Esophagus squamous epithelium (tissue), 5 donors: ENCODE results near the gene STARD8. TPM values are rescaled to one million over a fixed set of nuclear protein-coding genes. Genes with fewer than 3 reads are reported as not detected.
"Not testable (repeated sequence)": the region's sequence is repeated elsewhere in the genome, so short reads cannot be mapped to it uniquely, and the experiment has no call there.

ENCODE experiments used
- DNase-seq: peaks from one replicate; lab custom pipeline; 2025; lab: John Stamatoyannopoulos, UW
- H3K27ac ChIP-seq, 4 donors: fragments of 200-600 bp; sonication (generic); one replicate each; pipeline ENCODE4 v1.5.1; 2016 to 2019; ENCODE audit warnings: mild to moderate bottlenecking in 1 of 4
- H3K27me3 ChIP-seq, 4 donors: fragments of 200-600 bp; sonication (generic); 1 replicate in 3 of 4; 2 replicates in 1 of 4; pipeline versions ENCODE4 v1.5.1 to v1.6.0; 2017 to 2021; ENCODE audit warnings: antibody characterized with exemption in 1 of 4
- H3K36me3 ChIP-seq, 3 donors: fragments of 200-600 bp; sonication (generic); one replicate each; pipeline ENCODE4 v1.5.1; 2016 to 2019
- H3K4me1 ChIP-seq, 3 donors: fragments of 200-600 bp; sonication (generic); one replicate each; pipeline ENCODE4 v1.5.1; 2017 to 2019
- H3K4me3 ChIP-seq, 4 donors: fragments of 200-600 bp; sonication (generic); 1 replicate in 3 of 4; 2 replicates in 1 of 4; pipeline ENCODE4 v1.5.1; 2016 to 2019; ENCODE audit warnings: mild to moderate bottlenecking in 2 of 4, moderate library complexity in 1 of 4
- H3K9me3 ChIP-seq, 3 donors: fragments of 200-600 bp; sonication (generic); one replicate each; pipeline ENCODE4 v1.5.1; 2016 to 2019
- POLR2A ChIP-seq, 4 donors: fragments of 450-650 bp; IDR thresholded peaks; one replicate each; pipeline ENCODE4 v1.6.1; 2017; ENCODE audit warnings: antibody characterized with exemption in 4 of 4, mild to moderate bottlenecking in 4 of 4, moderate library complexity in 3 of 4
- WGBS, 2 donors: methylation state at CpG; one replicate each; pipeline ENCODE4 v1.1.5; 2018; 5-methylcytosine and 5-hydroxymethylcytosine counted together
- intact Hi-C: fragments of 100-400 bp; cut with DNase I; formaldehyde crosslinking; loops from one replicate; pipeline ENCODE4 v1.15.0; 2022
- total RNA-seq, 4 donors: library from RNA; depleted of rRNA; stranded (reverse); fragments of >200 nt; gene quantifications; one replicate each; pipeline ENCODE4 v1.1.0, GENCODE V29; 2016
- TF ChIP-seq, protein P1 (sequence below), 6 experiments: fragments of 450-650 bp in 4 of 6; fragments of 200-600 bp in 2 of 6; sonication (generic) in 2 of 6; IDR thresholded peaks; one replicate each; pipeline ENCODE4 v1.5.1; 2016 to 2019; ENCODE audit warnings: antibody characterized with exemption in 6 of 6, mild to moderate bottlenecking in 4 of 6, moderate library complexity in 4 of 6
- donor health status: DM: yes; HTN: yes; CAD: no.

The STARD8 gene
- total RNA-seq, 4 donors from 2014 or later = 0.95 to 9.9 (median 2.1) TPM

DNA sequence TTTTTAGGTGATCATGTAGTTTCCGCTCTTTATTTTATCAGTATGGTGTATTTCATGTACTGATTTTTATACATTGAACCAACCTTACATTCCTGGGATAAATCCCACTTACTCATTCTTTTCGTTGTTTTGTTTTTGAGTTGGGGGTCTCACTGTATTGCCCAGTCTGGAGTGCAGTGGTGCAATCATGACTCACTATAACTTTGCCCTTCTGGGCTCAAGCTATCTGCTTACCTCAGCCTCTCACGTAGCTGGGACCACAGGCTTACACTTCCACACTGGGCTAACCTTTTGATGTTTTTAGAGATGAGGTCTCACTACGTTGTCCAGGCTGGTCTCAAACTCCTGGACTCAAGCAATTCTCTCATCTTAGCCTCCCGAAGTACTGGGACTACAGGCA lies 19.5 kb upstream of the STARD8 start:
- 71 to 72% methylated on average over 3 to 5 of the region's 5 CpGs for WGBS, 2 donors
- Histone ChIP-seq H3K9me3 (no peaks in the 10 kb centered on the region), H3K4me1 (no peaks in the 10 kb centered on the region), H3K27me3 (no peaks in the 10 kb centered on the region), H3K4me3 (no peak overlapping the region), H3K36me3 (no peaks in the 10 kb centered on the region), H3K27ac (no peak overlapping the region)
- no peak for DNase-seq
- TF ChIP-seq POLR2A (IDR thresholded peaks at IDR 0.05) = no peak
- TF ChIP-seq, protein P1, sequence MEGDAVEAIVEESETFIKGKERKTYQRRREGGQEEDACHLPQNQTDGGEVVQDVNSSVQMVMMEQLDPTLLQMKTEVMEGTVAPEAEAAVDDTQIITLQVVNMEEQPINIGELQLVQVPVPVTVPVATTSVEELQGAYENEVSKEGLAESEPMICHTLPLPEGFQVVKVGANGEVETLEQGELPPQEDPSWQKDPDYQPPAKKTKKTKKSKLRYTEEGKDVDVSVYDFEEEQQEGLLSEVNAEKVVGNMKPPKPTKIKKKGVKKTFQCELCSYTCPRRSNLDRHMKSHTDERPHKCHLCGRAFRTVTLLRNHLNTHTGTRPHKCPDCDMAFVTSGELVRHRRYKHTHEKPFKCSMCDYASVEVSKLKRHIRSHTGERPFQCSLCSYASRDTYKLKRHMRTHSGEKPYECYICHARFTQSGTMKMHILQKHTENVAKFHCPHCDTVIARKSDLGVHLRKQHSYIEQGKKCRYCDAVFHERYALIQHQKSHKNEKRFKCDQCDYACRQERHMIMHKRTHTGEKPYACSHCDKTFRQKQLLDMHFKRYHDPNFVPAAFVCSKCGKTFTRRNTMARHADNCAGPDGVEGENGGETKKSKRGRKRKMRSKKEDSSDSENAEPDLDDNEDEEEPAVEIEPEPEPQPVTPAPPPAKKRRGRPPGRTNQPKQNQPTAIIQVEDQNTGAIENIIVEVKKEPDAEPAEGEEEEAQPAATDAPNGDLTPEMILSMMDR (IDR thresholded peaks at IDR 0.05) = no peak
- intact Hi-C loops = no loop called here

DNA sequence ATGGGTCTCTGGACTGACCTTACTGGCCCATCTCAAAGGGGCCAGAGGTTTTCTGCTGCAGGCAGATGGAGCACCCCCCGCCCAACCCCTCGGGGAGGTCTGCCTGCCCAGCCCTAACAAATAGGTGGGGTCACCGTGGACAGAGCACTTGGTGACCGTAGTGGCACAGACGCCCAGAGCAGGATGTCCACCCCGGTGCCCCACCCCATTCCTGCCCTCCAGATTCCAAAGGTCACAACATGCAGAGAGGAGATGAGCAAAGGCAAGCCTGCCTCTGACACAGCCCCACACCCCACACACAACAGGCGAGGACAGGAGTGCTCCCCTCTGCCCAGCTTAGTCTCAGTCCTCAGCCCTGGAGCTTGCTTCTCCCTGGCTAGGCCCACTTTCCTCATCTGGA lies 17.5 kb upstream of the STARD8 start:
- H3K4me1 ChIP-seq, H3K4me3 ChIP-seq, H3K36me3 ChIP-seq, DNase-seq, intact Hi-C loops, H3K9me3 ChIP-seq, H3K27me3 ChIP-seq, H3K27ac ChIP-seq: not testable (repeated sequence)
- no CpG with 5 or more reads among the region's 7 CpGs for WGBS, 2 donors

- DNase-seq = no peak
- WGBS, 2 donors = 52 to 63% methylated on average over 3 to 4 of the region's 4 CpGs
- intact Hi-C loops = no loop called here
Measured at GRCh38 chrX:68631336-68631735, 16.1 kb upstream of the STARD8 start.

DNA sequence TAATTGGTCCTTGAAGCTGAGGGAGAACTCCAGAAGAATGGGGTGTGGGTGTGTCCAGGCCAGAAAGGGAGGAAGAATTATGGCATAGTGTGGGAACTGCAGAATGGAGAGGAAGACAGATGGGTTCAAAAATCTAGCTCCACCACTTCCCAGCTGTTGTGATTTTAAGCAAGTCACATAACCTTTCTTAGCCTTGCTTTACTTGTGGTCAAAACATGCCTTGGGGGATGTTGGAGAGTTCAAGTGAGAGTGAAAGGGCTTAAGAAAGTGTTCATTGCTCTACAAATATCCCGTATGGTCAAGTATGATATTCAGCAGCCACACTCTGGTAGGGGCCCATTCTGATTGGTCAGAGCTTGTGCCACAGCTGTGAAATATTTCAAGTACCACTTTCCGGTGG lies 15.0 kb upstream of the STARD8 start:
- no peak for DNase-seq
- 79 to 93% methylated on average over 2 of the region's 2 CpGs for WGBS, 2 donors
- TF ChIP-seq POLR2A (IDR thresholded peaks at IDR 0.05) = no peak
- TF ChIP-seq, protein P1 (IDR thresholded peaks at IDR 0.05) = no peak
- no peaks in the 10 kb centered on the region for H3K4me1 ChIP-seq
- H3K9me3 ChIP-seq = no peaks in the 10 kb centered on the region
- intact Hi-C loops = no loop called here
- no peak overlapping the region for H3K4me3 ChIP-seq
- no peak overlapping the region for H3K27ac ChIP-seq
- no peaks in the 10 kb centered on the region for H3K36me3 ChIP-seq
- no peaks in the 10 kb centered on the region for H3K27me3 ChIP-seq

More at GRCh38 chrX:68631336-68631735, 16.1 kb upstream of the STARD8 start:
- H3K27ac ChIP-seq = no peak overlapping the region
- H3K4me3 ChIP-seq = no peak overlapping the region
- no peaks in the 10 kb centered on the region for H3K27me3 ChIP-seq
- TF ChIP-seq, protein P1 (IDR thresholded peaks at IDR 0.05) = no peak
- TF ChIP-seq POLR2A (IDR thresholded peaks at IDR 0.05) = no peak
- no peaks in the 10 kb centered on the region for H3K4me1 ChIP-seq
- no peaks in the 10 kb centered on the region for H3K36me3 ChIP-seq
- no peaks in the 10 kb centered on the region for H3K9me3 ChIP-seq

DNA sequence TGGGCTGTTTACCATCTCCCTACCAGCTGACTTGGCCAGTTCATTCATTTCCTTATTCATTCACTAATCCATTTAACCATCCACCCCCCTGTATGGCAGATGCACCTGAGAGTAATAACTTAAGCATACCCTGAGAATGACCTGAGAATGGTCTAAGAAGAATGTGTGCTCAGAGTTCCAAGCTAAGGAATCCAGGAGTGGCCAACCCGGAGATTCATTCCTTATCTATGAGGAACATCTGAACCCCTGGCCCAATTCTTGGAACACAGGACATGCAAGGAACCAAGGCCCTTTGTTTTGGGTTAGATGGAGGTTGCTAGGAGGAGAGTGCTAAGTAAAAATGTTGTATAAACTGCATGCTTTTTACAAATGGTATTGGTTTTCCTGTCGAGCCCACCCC lies 13.5 kb upstream of the STARD8 start:
- Histone ChIP-seq H3K36me3 (no peaks in the 10 kb centered on the region), H3K4me1 (no peaks in the 10 kb centered on the region), H3K27ac (no peak overlapping the region), H3K27me3 (no peaks in the 10 kb centered on the region), H3K4me3 (no peak overlapping the region), H3K9me3 (no peaks in the 10 kb centered on the region)
- DNase-seq = no peak
- intact Hi-C loops = no loop called here
- TF ChIP-seq POLR2A (IDR thresholded peaks at IDR 0.05) = no peak
- TF ChIP-seq, protein P1 (IDR thresholded peaks at IDR 0.05) = no peak
- 58 to 76% methylated on average over 2 of the region's 2 CpGs for WGBS, 2 donors

DNA sequence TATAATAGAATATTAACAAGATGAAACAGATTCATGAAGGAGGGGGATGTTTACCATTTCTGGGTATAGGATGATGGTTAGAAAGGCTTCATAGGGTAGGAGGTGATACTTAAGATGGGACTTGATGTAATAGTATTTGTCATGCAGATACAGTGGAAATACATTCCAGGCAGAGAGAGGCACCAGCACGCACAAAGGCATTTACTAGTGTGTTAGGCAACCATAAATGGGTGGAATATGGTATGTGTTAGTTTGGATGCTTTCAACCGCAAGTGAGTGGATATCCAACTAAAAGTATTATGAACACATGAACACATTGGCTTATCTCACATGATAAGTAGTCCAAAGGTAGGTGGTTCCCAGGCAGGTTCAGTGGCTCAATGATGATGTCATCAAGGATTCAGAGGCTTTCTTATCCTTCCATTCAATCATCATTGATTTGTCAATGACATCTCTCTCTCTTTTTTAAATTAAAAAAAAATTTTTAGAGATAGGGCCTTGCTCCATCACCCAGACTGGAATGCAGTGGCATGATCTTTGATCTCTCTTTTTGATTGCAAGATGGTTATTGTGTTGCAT lies 12.7 kb upstream of the STARD8 start:
- intact Hi-C loops = no loop called here
- Histone ChIP-seq H3K9me3 (no peaks in the 10 kb centered on the region), H3K4me3 (no peak overlapping the region), H3K27ac (no peak overlapping the region), H3K4me1 (no peaks in the 10 kb centered on the region), H3K36me3 (no peaks in the 10 kb centered on the region), H3K27me3 (no peaks in the 10 kb centered on the region)
- TF ChIP-seq, protein P1 (IDR thresholded peaks at IDR 0.05) = no peak
- no peak for TF ChIP-seq POLR2A (IDR thresholded peaks at IDR 0.05)
- DNase-seq = no peak
- WGBS, 2 donors = 71 to 89% methylated on average over 2 of the region's 2 CpGs
